Measurements from ENCODE around the gene ACKR1.

ACKR1 gene

GRCh38 chr1:159162516-159163265 is 42.0 kb upstream of the ACKR1 start:
- Histone ChIP-seq H3K18ac (ENCODE audit: low read depth in 1 of 2, low read length in 2 of 2) (no peak overlapping the region), H3K4ac (ENCODE audit: low read depth in 1 of 2, low read length in 2 of 2) (no peak overlapping the region), H3K27ac (ENCODE audit: low read length, poor library complexity, severe bottlenecking) (no peak overlapping the region), H2AK5ac (ENCODE audit: low read length, severe bottlenecking) (no peak overlapping the region), H2BK15ac (ENCODE audit: low read depth, poor library complexity, severe bottlenecking) (no peak overlapping the region), H3K27me3 (ENCODE audit: control insufficient read depth in 1 of 2, insufficient read depth in 1 of 2, low read length in 2 of 2) (peaks cover 4 to 13% of the 10 kb centered on the region in 2 experiments), H3K79me1 (replicated peaks; ENCODE audit: low read length, poor library complexity, severe bottlenecking) (no peaks in the 10 kb centered on the region), H2BK120ac (ENCODE audit: low read depth, low read length) (no peak overlapping the region), H3K9ac (ENCODE audit: low read length) (no peak overlapping the region), H2BK12ac (ENCODE audit: low read length in 2 of 2) (no peak overlapping the region), H4K8ac (ENCODE audit: low read length) (no peak overlapping the region), H2BK5ac (ENCODE audit: low read depth, low read length, poor library complexity, severe bottlenecking) (no peak overlapping the region), H3K4me2 (ENCODE audit: low read length, poor library complexity, severe bottlenecking) (no peak overlapping the region), H3K9me3 (ENCODE audit: control insufficient read depth, low read length) (no peaks in the 10 kb centered on the region), H3K4me3 (ENCODE audit: insufficient read depth in 1 of 2, low read depth in 1 of 2, low read length in 2 of 2) (no peak overlapping the region), H3K23ac (ENCODE audit: low read length in 2 of 2) (no peak overlapping the region), H3K14ac (ENCODE audit: low read length in 2 of 2) (no peak overlapping the region), H2AFZ (ENCODE audit: low read depth, low read length) (no peak overlapping the region), H3K36me3 (ENCODE audit: control insufficient read depth in 1 of 2, insufficient read depth in 2 of 2, low read depth in 1 of 2, low read length in 2 of 2) (no peaks in the 10 kb centered on the region), H3K4me1 (ENCODE audit: control insufficient read depth, insufficient read depth, low read depth, low read length) (peaks cover 2% of the 10 kb centered on the region), H4K91ac (ENCODE audit: low read length) (no peak overlapping the region)
- no peak for DNase-seq
- WGBS, result 69% methylated on average over 3 of the region's 4 CpGs

DNA sequence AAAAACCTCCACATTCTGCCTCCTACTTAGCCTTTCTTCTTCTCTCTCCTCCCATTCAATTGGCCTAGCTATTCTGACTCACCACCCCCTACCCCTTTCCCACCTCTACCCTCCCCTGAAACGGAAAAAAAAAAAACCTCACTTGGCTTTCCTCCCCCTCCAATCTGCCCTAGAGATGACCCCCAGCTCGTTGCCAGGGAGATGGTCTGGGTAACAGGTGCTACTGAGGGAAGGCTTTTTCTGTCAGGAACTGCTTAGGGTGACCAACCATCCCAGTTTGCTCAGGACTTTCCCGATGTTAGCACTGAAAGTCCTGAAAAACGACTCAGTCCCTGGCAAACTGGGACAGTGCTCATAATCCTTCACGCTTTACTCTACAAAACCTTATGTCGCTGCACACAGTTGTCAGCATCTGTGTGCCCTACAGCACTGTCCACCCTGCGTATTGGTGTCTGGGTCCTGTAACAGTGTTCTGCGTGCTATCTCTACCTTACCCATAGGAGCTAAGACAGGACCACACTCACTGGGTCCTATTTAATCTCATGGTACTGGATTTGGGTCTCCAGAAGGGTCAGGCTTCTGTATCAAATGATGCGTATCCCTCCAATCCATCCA is 41.0 kb upstream of the ACKR1 start:
- WGBS, result 64% methylated on average over 9 of the region's 9 CpGs
- Histone ChIP-seq H3K18ac (ENCODE audit: low read depth in 1 of 2, low read length in 2 of 2) (no peak overlapping the region), H3K14ac (ENCODE audit: low read length in 2 of 2) (no peak overlapping the region), H3K79me1 (replicated peaks; ENCODE audit: low read length, poor library complexity, severe bottlenecking) (no peaks in the 10 kb centered on the region), H2AK5ac (ENCODE audit: low read length, severe bottlenecking) (no peak overlapping the region), H2BK15ac (ENCODE audit: low read depth, poor library complexity, severe bottlenecking) (no peak overlapping the region), H3K9ac (ENCODE audit: low read length) (no peak overlapping the region), H3K9me3 (ENCODE audit: control insufficient read depth, low read length) (no peaks in the 10 kb centered on the region), H3K27me3 (ENCODE audit: control insufficient read depth in 1 of 2, insufficient read depth in 1 of 2, low read length in 2 of 2) (peaks cover 12 to 21% of the 10 kb centered on the region in 2 experiments), H2BK12ac (ENCODE audit: low read length in 2 of 2) (no peak overlapping the region), H3K27ac (ENCODE audit: low read length, poor library complexity, severe bottlenecking) (no peak overlapping the region), H2BK120ac (ENCODE audit: low read depth, low read length) (no peak overlapping the region), H3K4ac (ENCODE audit: low read depth in 1 of 2, low read length in 2 of 2) (no peak overlapping the region), H2AFZ (ENCODE audit: low read depth, low read length) (no peak overlapping the region), H4K8ac (ENCODE audit: low read length) (no peak overlapping the region), H4K91ac (ENCODE audit: low read length) (no peak overlapping the region), H3K4me2 (ENCODE audit: low read length, poor library complexity, severe bottlenecking) (no peak overlapping the region), H3K23ac (ENCODE audit: low read length in 2 of 2) (no peak overlapping the region), H3K4me3 (ENCODE audit: insufficient read depth in 1 of 2, low read depth in 1 of 2, low read length in 2 of 2) (no peak overlapping the region), H3K36me3 (ENCODE audit: control insufficient read depth in 1 of 2, insufficient read depth in 2 of 2, low read depth in 1 of 2, low read length in 2 of 2) (no peaks in the 10 kb centered on the region), H3K4me1 (ENCODE audit: control insufficient read depth, insufficient read depth, low read depth, low read length) (peaks cover 2% of the 10 kb centered on the region), H2BK5ac (ENCODE audit: low read depth, low read length, poor library complexity, severe bottlenecking) (no peak overlapping the region)
- no peak for DNase-seq

- no peak overlapping the region for H4K8ac ChIP-seq (ENCODE audit: low read length)
- no peak overlapping the region for H4K91ac ChIP-seq (ENCODE audit: low read length)
- 39% methylated on average over 4 of the region's 4 CpGs for WGBS
- no peak overlapping the region for H2AFZ ChIP-seq (ENCODE audit: low read depth, low read length)
- H3K4me3 ChIP-seq (ENCODE audit: insufficient read depth in 1 of 2, low read depth in 1 of 2, low read length in 2 of 2), result no peak overlapping the region
- H3K9ac ChIP-seq (ENCODE audit: low read length), result no peak overlapping the region
- no peak overlapping the region for H2BK15ac ChIP-seq (ENCODE audit: low read depth, poor library complexity, severe bottlenecking)
- H3K27me3 ChIP-seq (ENCODE audit: control insufficient read depth in 1 of 2, insufficient read depth in 1 of 2, low read length in 2 of 2), result peaks cover 48 to 59% of the 10 kb centered on the region in 2 experiments
- H3K79me1 ChIP-seq (replicated peaks; ENCODE audit: low read length, poor library complexity, severe bottlenecking), result no peaks in the 10 kb centered on the region
- no peak for DNase-seq
- H3K36me3 ChIP-seq (ENCODE audit: control insufficient read depth in 1 of 2, insufficient read depth in 2 of 2, low read depth in 1 of 2, low read length in 2 of 2), result no peaks in the 10 kb centered on the region
- H3K9me3 ChIP-seq (ENCODE audit: control insufficient read depth, low read length), result no peaks in the 10 kb centered on the region
- H2BK12ac ChIP-seq (ENCODE audit: low read length in 2 of 2), result no peak overlapping the region
- no peak overlapping the region for H3K18ac ChIP-seq (ENCODE audit: low read depth in 1 of 2, low read length in 2 of 2)
- no peak overlapping the region for H3K4me2 ChIP-seq (ENCODE audit: low read length, poor library complexity, severe bottlenecking)
- H2AK5ac ChIP-seq (ENCODE audit: low read length, severe bottlenecking), result no peak overlapping the region
- H2BK5ac ChIP-seq (ENCODE audit: low read depth, low read length, poor library complexity, severe bottlenecking), result no peak overlapping the region
- H3K23ac ChIP-seq (ENCODE audit: low read length in 2 of 2), result no peak overlapping the region
- no peak overlapping the region for H3K27ac ChIP-seq (ENCODE audit: low read length, poor library complexity, severe bottlenecking)
- H3K4me1 ChIP-seq (ENCODE audit: control insufficient read depth, insufficient read depth, low read depth, low read length), result peaks cover 2% of the 10 kb centered on the region
- no peak overlapping the region for H2BK120ac ChIP-seq (ENCODE audit: low read depth, low read length)
- H3K14ac ChIP-seq (ENCODE audit: low read length in 2 of 2), result no peak overlapping the region
- no peak overlapping the region for H3K4ac ChIP-seq (ENCODE audit: low read depth in 1 of 2, low read length in 2 of 2)
Measured at GRCh38 chr1:159168043-159168442, 36.6 kb upstream of the ACKR1 start.

GRCh38 chr1:159170639-159171038 is 34.0 kb upstream of the ACKR1 start:
- no peak for DNase-seq
- no peak overlapping the region for H4K91ac ChIP-seq (ENCODE audit: low read length)
- H3K4me1 ChIP-seq (ENCODE audit: control insufficient read depth, insufficient read depth, low read depth, low read length), result peaks cover 2% of the 10 kb centered on the region
- no peak overlapping the region for H2BK120ac ChIP-seq (ENCODE audit: low read depth, low read length)
- H3K9ac ChIP-seq (ENCODE audit: low read length), result no peak overlapping the region
- H3K4me3 ChIP-seq (ENCODE audit: insufficient read depth in 1 of 2, low read depth in 1 of 2, low read length in 2 of 2), result no peak overlapping the region
- no peak overlapping the region for H3K23ac ChIP-seq (ENCODE audit: low read length in 2 of 2)
- H2BK5ac ChIP-seq (ENCODE audit: low read depth, low read length, poor library complexity, severe bottlenecking), result no peak overlapping the region
- H4K8ac ChIP-seq (ENCODE audit: low read length), result no peak overlapping the region
- H3K4me2 ChIP-seq (ENCODE audit: low read length, poor library complexity, severe bottlenecking), result no peak overlapping the region
- H3K18ac ChIP-seq (ENCODE audit: low read depth in 1 of 2, low read length in 2 of 2), result no peak overlapping the region
- no peak overlapping the region for H3K14ac ChIP-seq (ENCODE audit: low read length in 2 of 2)
- H2AK5ac ChIP-seq (ENCODE audit: low read length, severe bottlenecking), result no peak overlapping the region
- no peak overlapping the region for H3K4ac ChIP-seq (ENCODE audit: low read depth in 1 of 2, low read length in 2 of 2)
- H3K27me3 ChIP-seq (ENCODE audit: control insufficient read depth in 1 of 2, insufficient read depth in 1 of 2, low read length in 2 of 2), result peaks cover 63 to 76% of the 10 kb centered on the region in 2 experiments
- H2BK12ac ChIP-seq (ENCODE audit: low read length in 2 of 2), result no peak overlapping the region
- 59% methylated on average over 5 of the region's 5 CpGs for WGBS
- H3K79me1 ChIP-seq (replicated peaks; ENCODE audit: low read length, poor library complexity, severe bottlenecking), result no peaks in the 10 kb centered on the region
- H3K36me3 ChIP-seq (ENCODE audit: control insufficient read depth in 1 of 2, insufficient read depth in 2 of 2, low read depth in 1 of 2, low read length in 2 of 2), result no peaks in the 10 kb centered on the region
- no peak overlapping the region for H3K27ac ChIP-seq (ENCODE audit: low read length, poor library complexity, severe bottlenecking)
- no peaks in the 10 kb centered on the region for H3K9me3 ChIP-seq (ENCODE audit: control insufficient read depth, low read length)
- H2AFZ ChIP-seq (ENCODE audit: low read depth, low read length), result no peak overlapping the region
- no peak overlapping the region for H2BK15ac ChIP-seq (ENCODE audit: low read depth, poor library complexity, severe bottlenecking)

All from mesenchymal stem cell (in vitro differentiated cells and primary cell).